ENCODE results near the gene MYBBP1A.

DNA sequence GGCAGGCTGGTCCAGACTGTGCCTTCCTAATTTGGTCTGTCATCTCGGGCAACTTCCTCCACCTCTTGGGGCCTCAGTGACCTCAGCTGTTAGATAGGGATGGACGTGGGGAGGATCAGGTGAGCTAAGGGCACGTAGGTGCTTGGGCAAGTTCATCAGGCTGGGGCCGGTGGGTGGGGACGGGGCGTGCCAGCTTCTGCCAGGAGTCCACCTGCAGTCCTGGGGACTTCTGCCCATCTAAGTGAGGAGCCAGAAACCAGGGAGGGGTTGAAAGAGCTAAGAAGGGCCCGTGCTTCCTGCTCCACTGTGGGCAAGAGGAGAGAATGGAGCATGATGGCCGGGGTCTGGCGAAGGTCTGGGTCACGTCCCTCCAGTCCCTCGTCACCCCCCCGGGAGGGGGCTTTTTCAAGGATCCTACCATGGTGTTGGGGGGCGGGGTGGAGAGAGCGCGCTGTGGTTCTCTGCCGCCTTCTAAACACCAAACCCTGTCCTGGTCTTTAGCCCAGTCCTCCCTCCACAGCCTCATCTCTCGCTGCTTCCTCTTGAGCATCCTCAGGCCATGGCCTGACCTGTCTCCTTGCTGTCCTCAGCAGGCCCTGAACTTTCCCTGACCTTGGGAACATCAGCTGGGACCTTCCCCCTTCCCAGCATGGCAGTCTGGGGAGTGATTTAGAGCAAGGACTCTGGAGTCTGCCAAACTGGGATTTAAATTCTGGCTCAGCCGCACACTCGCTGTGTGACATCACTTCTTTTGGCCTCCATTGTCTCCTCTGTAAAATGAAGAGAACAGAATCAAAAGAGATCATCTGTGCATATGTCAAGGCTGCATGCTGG lies 34.9 kb downstream of the MYBBP1A start:
- TF ChIP-seq CTCF (IDR thresholded peaks at IDR 0.05) (no peak), ZFX (IDR thresholded peaks at IDR 0.05; ENCODE audit: borderline replicate concordance) (no peak)

All from 22Rv1 (cell line).